Suppressor macrophage (primary cell): Measurements from ENCODE around the gene RIT2.

ENCODE experiments used
- DNase-seq, 4 experiments: peaks; one replicate each; pipeline ENCODE4 v3.0.0-alpha.2; 2020 to 2022

Gene RIT2

GRCh38 chr18:43009674-43010073 is 105.8 kb downstream of the RIT2 start:
- no peak for DNase-seq

GRCh38 chr18:43007365-43007764 is 108.1 kb downstream of the RIT2 start:
- DNase-seq = no peak

GRCh38 chr18:43004421-43004820 is 111.1 kb downstream of the RIT2 start:
- DNase-seq = no peak

- no peak for DNase-seq
These were observed 113.7 kb downstream of the RIT2 start for GRCh38 chr18:43001821-43002220.

GRCh38 chr18:42996824-42997223 is 118.7 kb downstream of the RIT2 start:
- no peak for DNase-seq

GRCh38 chr18:42980426-42980825 is 135.1 kb downstream of the RIT2 start:
- DNase-seq = no peak

GRCh38 chr18:42977982-42978637 is 137.4 kb downstream of the RIT2 start:
- DNase-seq = no peak

- no peak for DNase-seq
These were observed 138.5 kb downstream of the RIT2 start for GRCh38 chr18:42976869-42977590.

GRCh38 chr18:42969366-42969765 is 146.1 kb downstream of the RIT2 start:
- no peak for DNase-seq

- DNase-seq = no peak
These were observed 154.2 kb downstream of the RIT2 start for GRCh38 chr18:42961298-42961697.

GRCh38 chr18:42959528-42959927 is 156.0 kb downstream of the RIT2 start:
- no peak for DNase-seq

GRCh38 chr18:42958353-42958752 is 157.1 kb downstream of the RIT2 start:
- DNase-seq = no peak

GRCh38 chr18:42956287-42956686 is 159.2 kb downstream of the RIT2 start:
- no peak for DNase-seq

GRCh38 chr18:42954887-42955286 is 160.6 kb downstream of the RIT2 start:
- no peak for DNase-seq

GRCh38 chr18:42953306-42953705 is 162.2 kb downstream of the RIT2 start:
- no peak for DNase-seq

GRCh38 chr18:42950732-42951131 is 164.8 kb downstream of the RIT2 start:
- no peak for DNase-seq

GRCh38 chr18:42948831-42949230 is 166.7 kb downstream of the RIT2 start:
- DNase-seq = no peak

- no peak for DNase-seq
These were observed 173.6 kb downstream of the RIT2 start for GRCh38 chr18:42941860-42942259.

GRCh38 chr18:42941021-42941420 is 174.5 kb downstream of the RIT2 start:
- DNase-seq = no peak

- DNase-seq = no peak
These were observed 178.0 kb downstream of the RIT2 start for GRCh38 chr18:42937436-42937835.

GRCh38 chr18:42936289-42936688 is 179.2 kb downstream of the RIT2 start:
- no peak for DNase-seq

- no peak for DNase-seq
These were observed 184.0 kb downstream of the RIT2 start for GRCh38 chr18:42931491-42931890.

GRCh38 chr18:42929857-42930256 is 185.6 kb downstream of the RIT2 start:
- DNase-seq = no peak

GRCh38 chr18:42929181-42929580 is 186.3 kb downstream of the RIT2 start:
- DNase-seq = no peak

- no peak for DNase-seq
These were observed 190.4 kb downstream of the RIT2 start for GRCh38 chr18:42925036-42925435.
